HEK293 (cell line): ENCODE measurements around the gene SH3GLB2.
A peak's percentile ranks its signal among the peaks of the same experiment; 100 is the strongest.

Source experiments
- BCL11B ChIP-seq: fragments of 450-650 bp; formaldehyde crosslinking; IDR thresholded peaks from 2 replicates; pipeline ENCODE4 v1.5.1; 2016; ENCODE audit warnings: low read depth, missing biosample characterization, missing genetic modification characterization
- FEZF1 ChIP-seq: fragments of 450-650 bp; formaldehyde crosslinking; IDR thresholded peaks from 2 replicates; pipeline ENCODE4 v1.5.1; 2016; ENCODE audit warnings: missing biosample characterization, missing genetic modification characterization
- GFI1B ChIP-seq: fragments of 450-650 bp; formaldehyde crosslinking; IDR thresholded peaks from 2 replicates; pipeline ENCODE4 v1.5.1; 2016; ENCODE audit warnings: missing biosample characterization, missing genetic modification characterization
- HIC1 ChIP-seq: fragments of 450-650 bp; formaldehyde crosslinking; IDR thresholded peaks from 2 replicates; pipeline ENCODE4 v1.5.1; 2016; ENCODE audit warnings: missing biosample characterization, missing genetic modification characterization
- KLF1 ChIP-seq: fragments of 450-650 bp; formaldehyde crosslinking; IDR thresholded peaks from 2 replicates; pipeline ENCODE4 v1.5.1; 2016; ENCODE audit warnings: missing biosample characterization, missing genetic modification characterization
- SALL2 ChIP-seq: fragments of 450-650 bp; formaldehyde crosslinking; IDR thresholded peaks from 2 replicates; pipeline ENCODE4 v1.5.0; 2017; ENCODE audit warnings: missing biosample characterization, mild to moderate bottlenecking, missing genetic modification characterization, borderline replicate concordance
- SP2 ChIP-seq: fragments of 450-650 bp; formaldehyde crosslinking; IDR thresholded peaks from 2 replicates; pipeline ENCODE4 v1.5.1; 2016; ENCODE audit warnings: missing biosample characterization, missing genetic modification characterization
- SP7 ChIP-seq: fragments of 450-650 bp; formaldehyde crosslinking; IDR thresholded peaks from 2 replicates; pipeline ENCODE4 v1.5.1; 2016; ENCODE audit warnings: missing biosample characterization, missing genetic modification characterization
- ZBTB11 ChIP-seq: fragments of 450-650 bp; formaldehyde crosslinking; conservative IDR thresholded peaks from 2 replicates; pipeline ENCODE4 v1.5.1; 2016; ENCODE audit warnings: low read depth, missing biosample characterization, missing genetic modification characterization
- ZBTB20 ChIP-seq: fragments of 450-650 bp; formaldehyde crosslinking; IDR thresholded peaks from 2 replicates; pipeline ENCODE4 v1.5.1; 2016; ENCODE audit warnings: missing biosample characterization, missing genetic modification characterization
- ZBTB48 ChIP-seq: fragments of 450-650 bp; formaldehyde crosslinking; IDR thresholded peaks from 2 replicates; pipeline ENCODE4 v1.5.1; 2016; ENCODE audit warnings: missing biosample characterization, missing genetic modification characterization
- ZBTB6 ChIP-seq: fragments of 450-650 bp; formaldehyde crosslinking; IDR thresholded peaks from 2 replicates; pipeline ENCODE4 v1.5.1; 2017; ENCODE audit warnings: missing biosample characterization, missing genetic modification characterization
- ZEB2 ChIP-seq: fragments of 450-650 bp; formaldehyde crosslinking; IDR thresholded peaks from 2 replicates; pipeline ENCODE4 v1.5.1; 2016; ENCODE audit warnings: missing biosample characterization, missing genetic modification characterization
- ZFP3 ChIP-seq: fragments of 450-650 bp; formaldehyde crosslinking; IDR thresholded peaks from 2 replicates; pipeline ENCODE4 v1.5.1; 2016; ENCODE audit warnings: low read depth, missing biosample characterization, missing genetic modification characterization
- ZFP69B ChIP-seq: fragments of 450-650 bp; formaldehyde crosslinking; IDR thresholded peaks from 2 replicates; pipeline ENCODE4 v1.5.1; 2016; ENCODE audit warnings: missing biosample characterization, missing genetic modification characterization
- ZNF132 ChIP-seq: fragments of 450-650 bp; formaldehyde crosslinking; IDR thresholded peaks from 2 replicates; pipeline ENCODE4 v1.5.1; 2017; ENCODE audit warnings: missing biosample characterization, missing genetic modification characterization, borderline replicate concordance
- ZNF146 ChIP-seq: fragments of 450-650 bp; formaldehyde crosslinking; IDR thresholded peaks from 2 replicates; pipeline ENCODE4 v1.5.1; 2016; ENCODE audit warnings: missing biosample characterization, missing genetic modification characterization
- ZNF324 ChIP-seq: fragments of 450-650 bp; formaldehyde crosslinking; IDR thresholded peaks from 2 replicates; pipeline ENCODE4 v1.5.1; 2016; ENCODE audit warnings: missing biosample characterization, missing genetic modification characterization
- ZNF433 ChIP-seq: fragments of 450-650 bp; formaldehyde crosslinking; IDR thresholded peaks from 2 replicates; pipeline ENCODE4 v1.5.1; 2016; ENCODE audit warnings: missing biosample characterization, missing genetic modification characterization, low read depth
- ZNF473 ChIP-seq: fragments of 450-650 bp; formaldehyde crosslinking; IDR thresholded peaks from 2 replicates; pipeline ENCODE4 v1.5.1; 2017; ENCODE audit warnings: missing biosample characterization, missing genetic modification characterization
- ZNF513 ChIP-seq: fragments of 450-650 bp; IDR thresholded peaks from 2 replicates; pipeline ENCODE4 v1.5.1; 2018; ENCODE audit warnings: missing biosample characterization, missing genetic modification characterization
- ZNF555 ChIP-seq: fragments of 450-650 bp; formaldehyde crosslinking; conservative IDR thresholded peaks from 2 replicates; pipeline ENCODE4 v1.5.1; 2017; ENCODE audit warnings: missing biosample characterization, mild to moderate bottlenecking, missing genetic modification characterization, inconsistent platforms
- ZNF561 ChIP-seq: fragments of 450-650 bp; IDR thresholded peaks from 2 replicates; pipeline ENCODE4 v1.5.1; 2018; ENCODE audit warnings: missing biosample characterization, missing genetic modification characterization, borderline replicate concordance
- ZNF792 ChIP-seq: fragments of 450-650 bp; formaldehyde crosslinking; IDR thresholded peaks from 2 replicates; pipeline ENCODE4 v1.5.1; 2016; ENCODE audit warnings: missing biosample characterization, missing genetic modification characterization
- ZSCAN16 ChIP-seq: fragments of 450-650 bp; formaldehyde crosslinking; IDR thresholded peaks from 2 replicates; pipeline ENCODE4 v1.5.1; 2016; ENCODE audit warnings: missing biosample characterization, missing genetic modification characterization
- ZSCAN23 ChIP-seq: fragments of 450-650 bp; formaldehyde crosslinking; IDR thresholded peaks from 2 replicates; pipeline ENCODE4 v1.5.1; 2016; ENCODE audit warnings: missing biosample characterization, missing genetic modification characterization
- ZSCAN30 ChIP-seq: fragments of 450-650 bp; IDR thresholded peaks from 2 replicates; pipeline ENCODE4 v1.5.1; 2018; ENCODE audit warnings: missing biosample characterization, mild to moderate bottlenecking, missing genetic modification characterization, moderate library complexity
- TF ChIP-seq, protein P1 (sequence below): fragments of 450-650 bp; formaldehyde crosslinking; IDR thresholded peaks from 2 replicates; pipeline ENCODE4 v1.5.1; 2016; ENCODE audit warnings: missing biosample characterization, missing genetic modification characterization

SH3GLB2 gene

GRCh38 chr9:129023036-129023907, 4.9 kb downstream of the SH3GLB2 start (continued):
- TF ChIP-seq SALL2 (tag by site-specific recombination) (no peak), HIC1 (tag by site-specific recombination) (peak; percentile 45; the same call in 1 of the 2 replicates), KLF1 (tag by site-specific recombination) (peak; percentile 94), ZNF324 (tag by site-specific recombination) (peak; percentile 83), SP2 (peak; percentile 58), FEZF1 (0 out of 2 replicates have a peak, but pooled peaks have one; percentile 61), SP7 (peak; percentile 98), ZNF146 (tag by site-specific recombination) (peak; percentile 11; the same call in 1 of the 2 replicates), ZNF561 (tag by site-specific recombination) (no peak), GFI1B (tag by site-specific recombination) (no peak), ZNF433 (tag by site-specific recombination) (no peak), ZBTB6 (peak; percentile 34; the same call in 1 of the 2 replicates), ZFP3 (tag by site-specific recombination) (peak; percentile 80), ZNF792 (tag by site-specific recombination) (no peak), ZNF132 (no peak), BCL11B (tag by site-specific recombination) (no peak), ZFP69B (tag by site-specific recombination) (peak; percentile 68; the same call in 1 of the 2 replicates), ZBTB48 (tag by site-specific recombination) (no peak), ZSCAN23 (tag by site-specific recombination) (no peak), ZNF555 (no peak), ZNF473 (no peak), ZBTB11 (tag by site-specific recombination) (no peak), ZSCAN16 (tag by site-specific recombination) (peak; percentile 56; the same call in 1 of the 2 replicates), ZSCAN30 (tag by site-specific recombination) (peak; percentile 96), ZEB2 (tag by site-specific recombination) (peak; percentile 55), ZNF513 (tag by site-specific recombination) (peak; percentile 75), ZBTB20 (tag by site-specific recombination) (no peak)
- TF ChIP-seq, protein P1, sequence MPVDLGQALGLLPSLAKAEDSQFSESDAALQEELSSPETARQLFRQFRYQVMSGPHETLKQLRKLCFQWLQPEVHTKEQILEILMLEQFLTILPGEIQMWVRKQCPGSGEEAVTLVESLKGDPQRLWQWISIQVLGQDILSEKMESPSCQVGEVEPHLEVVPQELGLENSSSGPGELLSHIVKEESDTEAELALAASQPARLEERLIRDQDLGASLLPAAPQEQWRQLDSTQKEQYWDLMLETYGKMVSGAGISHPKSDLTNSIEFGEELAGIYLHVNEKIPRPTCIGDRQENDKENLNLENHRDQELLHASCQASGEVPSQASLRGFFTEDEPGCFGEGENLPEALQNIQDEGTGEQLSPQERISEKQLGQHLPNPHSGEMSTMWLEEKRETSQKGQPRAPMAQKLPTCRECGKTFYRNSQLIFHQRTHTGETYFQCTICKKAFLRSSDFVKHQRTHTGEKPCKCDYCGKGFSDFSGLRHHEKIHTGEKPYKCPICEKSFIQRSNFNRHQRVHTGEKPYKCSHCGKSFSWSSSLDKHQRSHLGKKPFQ (tag by site-specific recombination), result no peak
